GM23248 (cell line): ENCODE results near the gene ADGB.

Source experiments
- EZH2 ChIP-seq: fragments of 200-600 bp; sonication (generic); IDR thresholded peaks from 2 replicates; pipeline ENCODE4 v1.6.1; 2018; ENCODE audit warnings: antibody characterized with exemption, mild to moderate bottlenecking; ENCODE audit not compliant: insufficient read depth, poor library complexity, severe bottlenecking
- EZH2phosphoT487 ChIP-seq: fragments of 200-600 bp; sonication (generic); IDR thresholded peaks from 2 replicates; pipeline ENCODE4 v1.6.1; 2018; ENCODE audit warnings: antibody characterized with exemption, moderate library complexity, mild to moderate bottlenecking, low read depth; ENCODE audit not compliant: insufficient read depth

DNA sequence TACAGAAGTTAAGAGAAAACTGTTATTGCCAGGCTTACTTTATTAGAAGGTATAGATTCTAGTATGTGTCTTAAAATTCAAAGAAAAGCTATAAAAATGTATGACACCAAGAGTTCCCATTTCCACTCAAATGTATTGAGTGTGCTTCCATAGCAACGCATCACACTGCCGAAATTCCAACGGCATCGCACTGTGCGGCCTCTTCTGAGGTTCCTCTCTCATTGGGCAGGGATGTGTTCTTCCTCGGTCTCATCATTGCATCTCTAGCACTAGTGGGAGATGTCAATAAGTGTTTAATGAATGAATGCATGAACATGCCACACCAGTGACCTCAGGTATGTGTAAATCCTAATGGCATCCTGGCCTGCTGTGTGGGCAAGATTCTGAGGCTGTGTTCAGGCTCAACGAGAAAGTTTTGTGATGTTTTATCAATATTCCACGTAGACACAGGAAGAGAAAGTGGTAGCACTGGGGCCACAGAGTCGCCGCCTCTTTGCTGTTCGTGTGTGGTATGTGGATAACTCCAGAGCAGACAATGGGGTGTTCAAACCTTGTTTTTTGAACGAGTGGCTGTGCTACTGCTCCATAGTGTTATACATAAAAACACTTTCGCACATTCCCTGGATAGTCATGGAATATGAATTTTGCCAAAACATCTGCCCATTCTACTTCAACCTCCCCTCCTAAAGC lies 171.6 kb downstream of the ADGB start:
- no peak for TF ChIP-seq EZH2phosphoT487
- no peak for TF ChIP-seq EZH2
